Left forelimb (tissue), 1 donor: ENCODE measurements around the gene PUS10.
"Not testable (repeated sequence)": the region's sequence is repeated elsewhere in the genome, so short reads cannot be mapped to it uniquely, and the experiment has no call there.

ENCODE experiments used
- DNase-seq: peaks from one replicate; pipeline ENCODE4 v3.0.0-alpha.2; 2018; ENCODE audit warnings: low spot score

PUS10 gene, protein sequence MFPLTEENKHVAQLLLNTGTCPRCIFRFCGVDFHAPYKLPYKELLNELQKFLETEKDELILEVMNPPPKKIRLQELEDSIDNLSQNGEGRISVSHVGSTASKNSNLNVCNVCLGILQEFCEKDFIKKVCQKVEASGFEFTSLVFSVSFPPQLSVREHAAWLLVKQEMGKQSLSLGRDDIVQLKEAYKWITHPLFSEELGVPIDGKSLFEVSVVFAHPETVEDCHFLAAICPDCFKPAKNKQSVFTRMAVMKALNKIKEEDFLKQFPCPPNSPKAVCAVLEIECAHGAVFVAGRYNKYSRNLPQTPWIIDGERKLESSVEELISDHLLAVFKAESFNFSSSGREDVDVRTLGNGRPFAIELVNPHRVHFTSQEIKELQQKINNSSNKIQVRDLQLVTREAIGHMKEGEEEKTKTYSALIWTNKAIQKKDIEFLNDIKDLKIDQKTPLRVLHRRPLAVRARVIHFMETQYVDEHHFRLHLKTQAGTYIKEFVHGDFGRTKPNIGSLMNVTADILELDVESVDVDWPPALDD

GRCh38 chr2:61017556-61018317 is at the start of gene PUS10, which contains the start of gene PEX13:
Gene PUS10 (minus strand): TSS chr2:61018255. CDS start chr2:61011890, 6,365 bp downstream.
Gene PEX13 (plus strand): TSS chr2:61017720. CDS start chr2:61017760, 40 bp downstream.
- peak; percentile 91 for DNase-seq

GRCh38 chr2:61065714-61066709 is 48.0 kb upstream of the PUS10 start, which contains the start of gene SANBR:
Gene SANBR (plus strand): TSS chr2:61065871. CDS start chr2:61070351, 4,480 bp downstream.
- DNase-seq = peak; percentile 89

- DNase-seq = no peak
Measured at GRCh38 chr2:61059382-61059781, 41.3 kb upstream of the PUS10 start.

DNA sequence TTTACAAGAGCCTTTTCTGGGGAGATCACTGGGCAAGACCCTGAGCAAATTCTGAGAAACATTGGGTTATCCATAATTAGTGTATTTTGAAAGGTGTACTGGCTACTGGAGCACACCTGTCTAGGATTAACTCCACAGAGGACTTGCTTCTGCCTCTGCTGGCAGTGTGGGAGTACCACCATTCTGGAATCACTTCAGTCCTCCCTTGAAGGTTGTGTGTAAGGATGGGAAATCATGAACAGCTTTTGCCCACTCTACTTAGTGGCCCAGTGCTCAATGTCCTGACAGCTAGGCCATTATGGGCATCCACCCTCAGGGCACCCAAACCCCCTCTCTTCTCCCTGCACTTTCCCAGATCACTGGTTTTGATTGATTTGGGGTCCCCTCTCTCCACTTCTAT is 39.5 kb upstream of the PUS10 start:
- no peak for DNase-seq

DNA sequence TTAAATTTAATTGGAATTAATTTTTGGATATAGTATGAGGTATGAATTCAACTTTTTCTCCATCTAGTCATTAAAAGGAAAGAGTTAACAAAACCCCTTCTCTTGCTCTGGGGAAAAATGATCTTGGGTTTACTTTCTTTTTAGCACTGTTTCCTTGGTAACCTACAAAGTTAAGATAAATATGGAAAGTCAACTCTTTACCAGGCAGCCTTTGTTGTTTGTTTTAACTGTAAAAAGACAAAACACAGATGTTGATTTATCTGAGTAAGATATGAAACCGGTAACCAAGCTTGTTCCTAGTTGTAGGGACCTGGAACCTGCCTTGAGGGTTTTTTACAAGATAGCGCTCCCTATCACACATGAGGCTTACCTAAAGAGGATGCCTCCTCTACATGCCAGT is 37.5 kb upstream of the PUS10 start:
- no peak for DNase-seq

GRCh38 chr2:61045999-61046398 is 27.9 kb upstream of the PUS10 start:
- no peak for DNase-seq

DNA sequence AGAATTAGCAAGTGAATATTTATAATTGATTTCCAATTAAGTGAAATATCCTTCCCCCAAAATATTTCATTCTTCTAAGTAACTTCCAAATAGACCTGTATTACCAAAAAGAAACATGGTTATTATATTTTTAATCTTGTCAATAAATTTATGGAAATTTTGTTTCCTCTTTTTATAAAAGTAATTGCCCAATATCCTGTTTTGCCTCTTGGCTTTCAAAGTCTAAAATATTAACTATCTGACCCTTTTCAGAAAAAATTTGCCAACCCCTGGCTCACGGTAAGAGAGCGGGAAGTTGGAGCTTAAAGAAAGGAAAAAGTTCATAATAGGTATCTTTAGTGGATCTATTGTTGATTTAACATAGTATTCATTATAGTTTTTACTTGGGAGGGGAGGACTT is 27.2 kb upstream of the PUS10 start:
- no peak for DNase-seq

GRCh38 chr2:61044636-61045035 is 26.6 kb upstream of the PUS10 start:
- DNase-seq = no peak

DNA sequence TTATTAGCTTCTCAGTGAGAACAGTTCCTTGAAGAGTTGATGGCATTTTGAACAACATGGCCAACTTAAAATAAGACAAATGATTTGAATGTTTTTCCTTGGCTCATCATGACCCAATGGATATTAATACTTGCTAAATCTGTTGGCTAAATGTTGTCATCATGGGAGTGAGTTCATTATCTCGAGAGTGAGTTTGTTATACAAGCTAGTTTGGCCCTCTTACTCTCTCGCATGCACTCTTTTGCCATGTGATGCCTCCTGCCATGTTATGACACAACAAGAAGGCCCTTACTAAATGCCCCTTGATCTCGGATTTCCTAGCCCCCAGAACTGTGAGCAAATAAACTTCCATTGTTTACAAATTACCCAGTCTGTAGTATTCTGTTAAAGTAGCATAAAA is 24.8 kb upstream of the PUS10 start:
- no peak for DNase-seq

- DNase-seq = not testable (repeated sequence)
Measured at GRCh38 chr2:61036643-61037042, 18.6 kb upstream of the PUS10 start.

GRCh38 chr2:61034592-61034991 is 16.5 kb upstream of the PUS10 start:
- DNase-seq = not testable (repeated sequence)

DNA sequence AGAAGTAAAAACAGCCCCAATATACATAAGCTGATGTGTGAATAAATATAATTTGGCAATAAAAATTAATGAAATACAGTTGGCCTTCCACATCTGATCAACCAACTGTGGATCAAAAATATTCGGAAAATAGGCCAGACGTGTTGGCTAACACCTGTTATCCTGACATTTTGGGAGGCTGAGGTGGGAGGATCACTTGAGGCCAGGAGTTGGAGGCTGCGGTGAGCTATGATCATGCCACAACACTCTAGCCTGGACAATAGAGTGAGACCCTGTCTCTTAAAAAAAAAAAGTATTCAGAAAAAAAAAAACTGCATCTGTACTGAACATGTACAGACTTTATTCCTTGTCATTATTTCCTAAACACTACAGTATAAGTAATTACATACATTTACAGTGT is 11.5 kb upstream of the PUS10 start:
- no peak for DNase-seq

- no peak for DNase-seq
Measured at GRCh38 chr2:61023670-61024069, 5.6 kb upstream of the PUS10 start.

GRCh38 chr2:61021228-61021660 is 3.2 kb upstream of the PUS10 start:
- DNase-seq = no peak

- no peak for DNase-seq
Measured at GRCh38 chr2:61018798-61019197, 743 bp upstream of the PUS10 start.

- no peak for DNase-seq
Measured at GRCh38 chr2:61018318-61018755, 282 bp upstream of the PUS10 start.

- peak; percentile 89 for DNase-seq
Measured at GRCh38 chr2:61017003-61017555, 976 bp downstream of the PUS10 start.

- DNase-seq = no peak
Measured at GRCh38 chr2:61016392-61017002, 1.6 kb downstream of the PUS10 start.

DNA sequence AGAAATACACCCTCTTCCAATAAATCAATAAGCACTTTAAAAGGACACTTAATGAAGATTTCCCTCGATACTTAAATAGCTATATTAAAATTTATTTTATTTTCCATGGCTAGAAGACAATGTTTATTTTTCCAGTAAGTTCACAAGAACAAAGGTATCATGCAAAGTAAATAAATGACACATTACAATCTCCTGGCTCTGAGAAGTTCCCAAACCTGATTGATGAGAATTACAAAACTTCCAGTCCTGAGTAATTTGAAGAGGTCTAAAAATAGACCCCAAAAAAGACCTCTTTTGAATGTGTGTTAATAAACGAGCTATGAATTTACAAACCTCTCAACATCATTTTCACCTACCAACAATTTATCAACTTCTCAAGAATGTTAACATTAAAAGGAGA is 2.1 kb downstream of the PUS10 start:
- no peak for DNase-seq

DNA sequence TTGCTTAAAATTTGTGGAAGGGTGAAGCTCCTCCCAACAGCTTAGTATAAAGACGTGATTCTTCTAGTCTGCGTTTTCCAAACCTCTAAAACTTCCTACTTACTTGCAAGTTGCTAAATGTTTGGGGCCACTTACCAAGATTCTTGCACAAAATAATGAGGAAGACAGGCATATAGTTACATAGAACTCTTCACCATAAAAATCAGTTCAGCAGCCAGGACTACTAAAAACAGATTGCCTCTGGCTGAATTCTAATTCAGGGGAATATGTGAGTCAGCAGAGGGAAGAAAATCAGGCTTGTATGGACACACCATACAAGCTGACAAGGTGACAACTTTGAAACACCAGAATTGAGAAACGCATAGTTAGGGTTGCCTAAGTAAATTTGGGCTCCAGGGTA is 3.3 kb downstream of the PUS10 start:
- no peak for DNase-seq

DNA sequence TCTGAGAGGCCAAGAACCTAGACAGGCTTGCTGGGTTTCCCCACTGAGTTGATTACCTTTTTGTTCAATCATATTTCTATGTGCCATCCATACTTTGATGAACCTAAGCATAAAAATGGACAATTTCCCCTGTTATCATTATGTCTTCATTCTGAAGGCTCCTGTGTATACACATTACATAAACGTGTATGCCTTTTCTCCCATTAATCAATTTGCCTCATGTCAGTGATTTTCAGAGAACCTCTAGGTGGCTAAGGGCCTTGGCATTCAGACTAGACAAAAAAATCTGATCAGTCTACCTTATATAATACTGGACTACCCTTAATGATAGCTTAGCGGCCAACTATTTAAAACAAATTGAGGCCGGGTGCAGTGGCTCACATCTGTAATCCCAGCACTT is 4.7 kb downstream of the PUS10 start:
- DNase-seq = no peak
